K562 (cell line): ENCODE results near the gene PLEKHG5. TPM values are rescaled to one million over a fixed set of nuclear protein-coding genes. Genes with fewer than 3 reads are reported as not detected.
A peak's percentile ranks its signal among the peaks of the same experiment; 100 is the strongest.

ENCODE experiments used
- CTCFL ChIP-seq: IDR thresholded peaks from 2 replicates; pipeline ENCODE4 v1.6.1; 2011; ENCODE audit warnings: borderline replicate concordance, low read depth, mild to moderate bottlenecking, moderate library complexity, low read length; ENCODE audit not compliant: insufficient read depth, poor library complexity, severe bottlenecking
- FIP1L1 ChIP-seq: fragments of 200-400 bp; formaldehyde crosslinking; IDR thresholded peaks from 2 replicates; pipeline ENCODE4 v1.6.1; 2018; ENCODE audit warnings: mild to moderate bottlenecking, low read depth, low read length; ENCODE audit not compliant: poor library complexity, severe bottlenecking
- FUS ChIP-seq: fragments of 200-400 bp; formaldehyde crosslinking; optimal IDR thresholded peaks from 2 replicates; pipeline ENCODE3; 2017; ENCODE audit warnings: low read depth, low read length
- MAFF ChIP-seq: IDR thresholded peaks from 2 replicates; pipeline ENCODE4 v1.6.1; 2012; ENCODE audit warnings: low read length, improper control_type of control experiment
- MECOM ChIP-seq: fragments of 250-450 bp; sonication (Bioruptor Pico); IDR thresholded peaks from 2 replicates; pipeline ENCODE4 v1.8.0; 2022; ENCODE audit warnings: inconsistent platforms
- MYNN ChIP-seq, 2 experiments: sonication (generic); formaldehyde crosslinking in 1 of 2; IDR thresholded peaks; 2 replicates each; pipeline versions ENCODE4 v1.5.0 to v1.6.1; 2016 to 2020; ENCODE audit warnings: antibody characterized with exemption in 1 of 2, missing genetic modification reagents in 1 of 2
- NUFIP1 ChIP-seq: fragments of 450-650 bp; IDR thresholded peaks from 2 replicates; pipeline ENCODE4 v1.6.1; 2018; ENCODE audit not compliant: partially characterized antibody
- PATZ1 ChIP-seq: fragments of 250-450 bp; sonication (Bioruptor Pico); IDR thresholded peaks from 2 replicates; pipeline ENCODE4 v1.5.0; 2020; ENCODE audit warnings: mild to moderate bottlenecking, borderline replicate concordance
- POLR2H ChIP-seq: IDR thresholded peaks from 2 replicates; pipeline ENCODE4 v1.6.1; 2016; ENCODE audit warnings: missing genetic modification characterization, low read depth, mild to moderate bottlenecking, control low read depth, missing compliant biosample characterization, moderate library complexity
- SAFB2 ChIP-seq: fragments of 200-400 bp; formaldehyde crosslinking; IDR thresholded peaks from 2 replicates; pipeline ENCODE4 v1.6.1; 2018; ENCODE audit warnings: borderline replicate concordance, low read length, low read depth, moderate library complexity; ENCODE audit not compliant: severe bottlenecking
- SAP30 ChIP-seq: fragments of 200-600 bp; sonication (generic); IDR thresholded peaks from 2 replicates; pipeline ENCODE4 v1.6.1; 2012; ENCODE audit warnings: borderline replicate concordance, low read depth, mild to moderate bottlenecking, moderate library complexity, low read length, control low read depth, inconsistent platforms; ENCODE audit not compliant: insufficient read depth, poor library complexity, severe bottlenecking
- SIN3B ChIP-seq: fragments of 450-650 bp; IDR thresholded peaks from 2 replicates; pipeline ENCODE4 v1.6.1; 2017; ENCODE audit warnings: low read depth, mild to moderate bottlenecking, moderate library complexity
- SPI1 ChIP-seq: IDR thresholded peaks from 2 replicates; pipeline ENCODE4 v1.6.1; 2011; ENCODE audit warnings: low read depth, low read length, control low read depth, borderline replicate concordance
- TAF9B ChIP-seq: fragments of 450-650 bp; IDR thresholded peaks from 2 replicates; pipeline ENCODE4 v1.6.1; 2018; ENCODE audit warnings: mild to moderate bottlenecking; ENCODE audit not compliant: partially characterized antibody
- THAP12 ChIP-seq: fragments of 250-450 bp; sonication (Bioruptor Pico); IDR thresholded peaks from 2 replicates; pipeline ENCODE4 v1.9.0; 2021; ENCODE audit warnings: mild to moderate bottlenecking, inconsistent platforms
- YY1 ChIP-seq, 3 experiments: IDR thresholded peaks; 2 replicates each; pipeline ENCODE4 v1.6.1; 2011; ENCODE audit warnings: low read length in 2 of 3, mild to moderate bottlenecking in 2 of 3, moderate library complexity in 2 of 3, borderline replicate concordance in 1 of 3, control low read depth in 1 of 3, low read depth in 1 of 3; ENCODE audit not compliant: insufficient read depth in 3 of 3, insufficient replicate concordance in 2 of 3, control insufficient read depth in 1 of 3, insufficient read length in 1 of 3; ENCODE audit errors: extremely low read depth in 1 of 3
- ZNF175 ChIP-seq: fragments of 200-800 bp; sonication (Bioruptor generic); IDR thresholded peaks from 2 replicates; pipeline ENCODE4 v1.6.1; 2016; ENCODE audit warnings: low read depth, mild to moderate bottlenecking, missing genetic modification characterization, missing compliant biosample characterization
- ZNF263 ChIP-seq: sonication (generic); formaldehyde crosslinking; IDR thresholded peaks from 2 replicates; pipeline ENCODE4 v1.8.0; 2022; ENCODE audit warnings: mild to moderate bottlenecking, missing genetic modification reagents, borderline replicate concordance
- polyA plus RNA-seq, 8 experiments: library from polyadenylated mRNA; depleted of rRNA in 4 of 8; stranded (reverse) in 5 of 8; unstranded in 3 of 8; fragments of >200 nt; fragmentation: Nextera tagmentation in 2 of 8; fragmentation: Illumina TruSeq in 1 of 8; extraction: Ambion mirVana in 2 of 8; extraction: Trizol in 1 of 8; gene quantifications; 2 replicates each; pipeline versions ENCODE4 v1.2.1 to v1.2.3, GENCODE V29; 2011 to 2014; ENCODE audit warnings: inconsistent platforms in 1 of 8, missing spikeins in 1 of 8
- total RNA-seq, 7 experiments: library from RNA; depleted of rRNA in 6 of 7; stranded (reverse); fragments of >200 nt in 6 of 7; fragmentation: Illumina TruSeq in 2 of 7; extraction: Trizol in 2 of 7; gene quantifications; 2 replicates each; pipeline versions ENCODE4 v1.2.1 to v1.2.3, GENCODE V29; 2011 to 2021; ENCODE audit warnings: low replicate concordance in 1 of 7

The PLEKHG5 gene
- total and polyA plus RNA-seq, 9 of the 15 experiments (the other 6 are each of a cell fraction or from before 2014, with no cell fraction given): 0.04 to 0.29 (median 0.09) TPM; not detected in 3

DNA sequence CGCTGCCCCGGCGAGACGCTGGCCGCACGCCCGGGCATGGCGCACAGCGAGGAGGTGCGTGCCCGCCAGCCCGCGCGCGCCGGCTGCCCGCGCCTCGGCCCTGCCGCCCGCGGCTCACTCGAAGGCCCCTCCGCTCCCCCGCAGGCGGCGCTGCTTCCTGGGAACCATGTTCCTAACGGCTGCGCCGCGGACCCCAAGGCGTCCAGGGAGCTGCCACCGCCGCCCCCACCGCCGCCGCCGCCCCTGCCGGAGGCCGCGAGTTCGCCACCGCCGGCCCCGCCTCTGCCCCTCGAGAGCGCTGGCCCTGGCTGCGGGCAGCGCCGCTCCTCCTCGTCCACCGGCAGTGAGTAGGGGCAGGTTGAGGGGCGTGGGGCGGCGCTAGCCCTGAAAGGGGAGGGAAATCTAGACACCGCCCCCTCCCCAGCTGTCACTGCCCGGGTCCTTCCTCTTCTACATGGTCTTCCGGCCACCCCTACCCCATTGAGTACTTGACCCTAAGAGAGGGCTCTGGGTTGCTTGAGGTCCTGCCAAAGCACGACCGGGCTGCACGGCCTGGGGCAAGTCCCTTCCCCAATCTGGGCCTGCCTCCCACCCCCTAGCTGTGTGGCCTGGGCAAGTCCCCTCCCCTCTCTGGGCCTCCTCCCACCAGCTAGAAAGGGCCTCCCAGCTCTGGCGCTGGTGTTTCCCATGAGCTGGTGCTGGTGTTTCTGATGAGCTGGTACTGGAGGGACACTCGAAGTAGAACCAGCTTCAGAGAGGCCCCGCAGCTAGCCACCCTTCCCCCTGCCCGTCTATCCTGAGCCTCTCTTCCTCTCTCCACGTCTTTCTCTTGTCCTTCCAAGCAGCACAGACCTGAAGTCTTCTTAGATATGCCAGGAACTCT lies 42.5 kb downstream of the PLEKHG5 start (continued):
- TF ChIP-seq PATZ1 (CRISPR knock-in tag) (no peak), SAP30 (no peak), SPI1 (no peak), TAF9B (no peak), MAFF (no peak), ZNF175 (no peak), MYNN (IDR thresholded peaks at IDR 0.05) (no peak), MYNN (CRISPR knock-in tag; IDR thresholded peaks at IDR 0.05) (no peak), THAP12 (CRISPR knock-in tag) (no peak), SIN3B (peak; percentile 19; the same call in 1 of the 2 replicates), NUFIP1 (no peak), ZNF263 (CRISPR knock-in tag) (no peak), SAFB2 (no peak), FUS (no peak), YY1 (IDR thresholded peaks at IDR 0.05; ENCODE audit: borderline replicate concordance in 1 of 3, control insufficient read depth in 1 of 3, extremely low read depth in 1 of 3, insufficient read depth in 3 of 3, insufficient read length in 1 of 3, insufficient replicate concordance in 2 of 3, low read depth in 1 of 3, low read length in 2 of 3) (peak in 2 of 3 experiments; percentile 16 to 38), MECOM (CRISPR knock-in tag) (no peak), FIP1L1 (no peak), POLR2H (no peak), CTCFL (peak; percentile 53)
